Measurements from ENCODE around the gene MYH10.

MYH10 gene

GRCh38 chr17:8462564-8462963 is 168.0 kb downstream of the MYH10 start:
- Histone ChIP-seq H4K8ac (ENCODE audit: low read length) (no peak overlapping the region), H3K18ac (ENCODE audit: low read depth in 1 of 2, low read length in 2 of 2) (no peak overlapping the region), H4K91ac (ENCODE audit: low read length) (no peak overlapping the region), H3K4me1 (ENCODE audit: control insufficient read depth, insufficient read depth, low read depth, low read length) (peaks cover 5% of the 10 kb centered on the region), H3K27me3 (ENCODE audit: control insufficient read depth in 1 of 2, insufficient read depth in 1 of 2, low read length in 2 of 2) (no peaks in the 10 kb centered on the region), H3K27ac (ENCODE audit: low read length, poor library complexity, severe bottlenecking) (no peak overlapping the region), H3K9me3 (ENCODE audit: control insufficient read depth, low read length) (no peaks in the 10 kb centered on the region), H3K14ac (ENCODE audit: low read length in 2 of 2) (no peak overlapping the region), H2BK5ac (ENCODE audit: low read depth, low read length, poor library complexity, severe bottlenecking) (no peak overlapping the region), H3K36me3 (ENCODE audit: control insufficient read depth in 1 of 2, insufficient read depth in 2 of 2, low read depth in 1 of 2, low read length in 2 of 2) (peaks cover 55 to 87% of the 10 kb centered on the region in 2 experiments), H3K4me2 (ENCODE audit: low read length, poor library complexity, severe bottlenecking) (no peak overlapping the region), H2BK120ac (ENCODE audit: low read depth, low read length) (no peak overlapping the region), H3K23ac (ENCODE audit: low read length in 2 of 2) (no peak overlapping the region), H3K79me1 (replicated peaks; ENCODE audit: low read length, poor library complexity, severe bottlenecking) (peaks cover 41% of the 10 kb centered on the region), H2BK12ac (ENCODE audit: low read length in 2 of 2) (no peak overlapping the region), H3K4me3 (ENCODE audit: insufficient read depth in 1 of 2, low read depth in 1 of 2, low read length in 2 of 2) (no peak overlapping the region), H3K4ac (ENCODE audit: low read depth in 1 of 2, low read length in 2 of 2) (no peak overlapping the region), H2AFZ (ENCODE audit: low read depth, low read length) (no peak overlapping the region), H2AK5ac (ENCODE audit: low read length, severe bottlenecking) (no peak overlapping the region), H2BK15ac (ENCODE audit: low read depth, poor library complexity, severe bottlenecking) (no peak overlapping the region), H3K9ac (ENCODE audit: low read length) (peak overlapping the region; percentile 69)
- no peak for DNase-seq
- WGBS: 100% methylated on average over 2 of the region's 5 CpGs

- no peak overlapping the region for H3K14ac ChIP-seq (ENCODE audit: low read length in 2 of 2)
Observed at GRCh38 chr17:8459831-8460230, 170.7 kb downstream of the MYH10 start.

DNA sequence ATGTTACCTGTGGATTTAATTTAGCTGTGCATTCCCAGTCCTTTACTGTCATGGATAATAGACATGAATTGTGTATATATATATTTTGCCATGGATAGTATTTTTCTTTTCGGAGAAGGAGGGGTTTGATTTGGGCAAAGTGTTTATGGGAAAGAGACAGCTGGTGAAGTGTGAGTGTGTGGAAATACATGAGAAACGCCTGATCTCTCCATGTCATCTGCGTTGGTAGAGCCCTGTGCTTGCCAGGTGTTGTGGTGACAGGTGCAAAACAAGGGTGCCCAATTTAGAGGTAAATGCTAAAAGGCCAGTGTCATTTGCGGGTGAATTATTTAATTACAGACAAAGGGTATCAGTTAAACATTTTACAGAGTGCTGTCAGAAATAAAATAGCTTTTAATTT is 171.4 kb downstream of the MYH10 start:
- Histone ChIP-seq H3K36me3 (ENCODE audit: control insufficient read depth in 1 of 2, insufficient read depth in 2 of 2, low read depth in 1 of 2, low read length in 2 of 2) (peaks cover 45 to 95% of the 10 kb centered on the region in 2 experiments), H3K9ac (ENCODE audit: low read length) (no peak overlapping the region), H3K23ac (ENCODE audit: low read length in 2 of 2) (no peak overlapping the region), H2BK12ac (ENCODE audit: low read length in 2 of 2) (no peak overlapping the region), H3K27me3 (ENCODE audit: control insufficient read depth in 1 of 2, insufficient read depth in 1 of 2, low read length in 2 of 2) (no peaks in the 10 kb centered on the region), H2BK120ac (ENCODE audit: low read depth, low read length) (no peak overlapping the region), H3K4ac (ENCODE audit: low read depth in 1 of 2, low read length in 2 of 2) (no peak overlapping the region), H3K79me1 (replicated peaks; ENCODE audit: low read length, poor library complexity, severe bottlenecking) (peaks cover 32% of the 10 kb centered on the region), H3K14ac (ENCODE audit: low read length in 2 of 2) (no peak overlapping the region), H3K4me1 (ENCODE audit: control insufficient read depth, insufficient read depth, low read depth, low read length) (no peaks in the 10 kb centered on the region), H2BK5ac (ENCODE audit: low read depth, low read length, poor library complexity, severe bottlenecking) (no peak overlapping the region), H3K9me3 (ENCODE audit: control insufficient read depth, low read length) (no peaks in the 10 kb centered on the region), H2AFZ (ENCODE audit: low read depth, low read length) (no peak overlapping the region), H3K4me2 (ENCODE audit: low read length, poor library complexity, severe bottlenecking) (no peak overlapping the region), H4K91ac (ENCODE audit: low read length) (no peak overlapping the region), H3K18ac (ENCODE audit: low read depth in 1 of 2, low read length in 2 of 2) (no peak overlapping the region), H2BK15ac (ENCODE audit: low read depth, poor library complexity, severe bottlenecking) (no peak overlapping the region), H3K4me3 (ENCODE audit: insufficient read depth in 1 of 2, low read depth in 1 of 2, low read length in 2 of 2) (no peak overlapping the region), H3K27ac (ENCODE audit: low read length, poor library complexity, severe bottlenecking) (no peak overlapping the region), H2AK5ac (ENCODE audit: low read length, severe bottlenecking) (no peak overlapping the region), H4K8ac (ENCODE audit: low read length) (no peak overlapping the region)
- no peak for DNase-seq
- WGBS: 98% methylated on average over 3 of the region's 4 CpGs

More at GRCh38 chr17:8459831-8460230, 170.7 kb downstream of the MYH10 start:
- Histone ChIP-seq H4K91ac (ENCODE audit: low read length) (no peak overlapping the region), H2BK120ac (ENCODE audit: low read depth, low read length) (no peak overlapping the region), H3K4me2 (ENCODE audit: low read length, poor library complexity, severe bottlenecking) (no peak overlapping the region), H4K8ac (ENCODE audit: low read length) (no peak overlapping the region), H3K36me3 (ENCODE audit: control insufficient read depth in 1 of 2, insufficient read depth in 2 of 2, low read depth in 1 of 2, low read length in 2 of 2) (peaks cover 49 to 94% of the 10 kb centered on the region in 2 experiments), H2AFZ (ENCODE audit: low read depth, low read length) (no peak overlapping the region), H3K79me1 (replicated peaks; ENCODE audit: low read length, poor library complexity, severe bottlenecking) (peaks cover 36% of the 10 kb centered on the region), H3K4ac (ENCODE audit: low read depth in 1 of 2, low read length in 2 of 2) (no peak overlapping the region), H3K4me3 (ENCODE audit: insufficient read depth in 1 of 2, low read depth in 1 of 2, low read length in 2 of 2) (no peak overlapping the region), H3K23ac (ENCODE audit: low read length in 2 of 2) (no peak overlapping the region), H3K4me1 (ENCODE audit: control insufficient read depth, insufficient read depth, low read depth, low read length) (peaks cover under 1% of the 10 kb centered on the region), H3K27ac (ENCODE audit: low read length, poor library complexity, severe bottlenecking) (no peak overlapping the region), H2AK5ac (ENCODE audit: low read length, severe bottlenecking) (no peak overlapping the region), H3K18ac (ENCODE audit: low read depth in 1 of 2, low read length in 2 of 2) (no peak overlapping the region), H2BK12ac (ENCODE audit: low read length in 2 of 2) (no peak overlapping the region), H2BK5ac (ENCODE audit: low read depth, low read length, poor library complexity, severe bottlenecking) (no peak overlapping the region), H3K9me3 (ENCODE audit: control insufficient read depth, low read length) (no peaks in the 10 kb centered on the region), H2BK15ac (ENCODE audit: low read depth, poor library complexity, severe bottlenecking) (no peak overlapping the region), H3K27me3 (ENCODE audit: control insufficient read depth in 1 of 2, insufficient read depth in 1 of 2, low read length in 2 of 2) (no peaks in the 10 kb centered on the region), H3K9ac (ENCODE audit: low read length) (no peak overlapping the region)
- 97% methylated on average over 3 of the region's 3 CpGs for WGBS
- DNase-seq: no peak

GRCh38 chr17:8458128-8458527 is 172.4 kb downstream of the MYH10 start:
- Histone ChIP-seq H2AK5ac (ENCODE audit: low read length, severe bottlenecking) (no peak overlapping the region), H3K4ac (ENCODE audit: low read depth in 1 of 2, low read length in 2 of 2) (no peak overlapping the region)

More at GRCh38 chr17:8458128-8458527, 172.4 kb downstream of the MYH10 start:
- Histone ChIP-seq H3K36me3 (ENCODE audit: control insufficient read depth in 1 of 2, insufficient read depth in 2 of 2, low read depth in 1 of 2, low read length in 2 of 2) (peaks cover 39 to 96% of the 10 kb centered on the region in 2 experiments), H3K79me1 (replicated peaks; ENCODE audit: low read length, poor library complexity, severe bottlenecking) (peaks cover 27% of the 10 kb centered on the region), H3K27ac (ENCODE audit: low read length, poor library complexity, severe bottlenecking) (no peak overlapping the region), H4K8ac (ENCODE audit: low read length) (no peak overlapping the region), H3K23ac (ENCODE audit: low read length in 2 of 2) (no peak overlapping the region), H4K91ac (ENCODE audit: low read length) (no peak overlapping the region), H2AFZ (ENCODE audit: low read depth, low read length) (no peak overlapping the region), H3K27me3 (ENCODE audit: control insufficient read depth in 1 of 2, insufficient read depth in 1 of 2, low read length in 2 of 2) (no peaks in the 10 kb centered on the region), H2BK5ac (ENCODE audit: low read depth, low read length, poor library complexity, severe bottlenecking) (no peak overlapping the region), H2BK12ac (ENCODE audit: low read length in 2 of 2) (no peak overlapping the region), H3K9ac (ENCODE audit: low read length) (no peak overlapping the region), H3K9me3 (ENCODE audit: control insufficient read depth, low read length) (no peaks in the 10 kb centered on the region), H3K4me1 (ENCODE audit: control insufficient read depth, insufficient read depth, low read depth, low read length) (no peaks in the 10 kb centered on the region), H3K14ac (ENCODE audit: low read length in 2 of 2) (no peak overlapping the region), H3K18ac (ENCODE audit: low read depth in 1 of 2, low read length in 2 of 2) (no peak overlapping the region), H3K4me2 (ENCODE audit: low read length, poor library complexity, severe bottlenecking) (no peak overlapping the region), H3K4me3 (ENCODE audit: insufficient read depth in 1 of 2, low read depth in 1 of 2, low read length in 2 of 2) (no peak overlapping the region), H2BK120ac (ENCODE audit: low read depth, low read length) (no peak overlapping the region), H2BK15ac (ENCODE audit: low read depth, poor library complexity, severe bottlenecking) (no peak overlapping the region)
- 96% methylated on average over 6 of the region's 6 CpGs for WGBS
- no peak for DNase-seq
